Measurements from ENCODE around the gene BPHL.
"Not testable (repeated sequence)": the region's sequence is repeated elsewhere in the genome, so short reads cannot be mapped to it uniquely, and the experiment has no call there.

Gene BPHL

GRCh38 chr6:3195420-3195694, 76.8 kb downstream of the BPHL start:
- Histone ChIP-seq H3K36me3 (ENCODE audit: insufficient read depth, low read length) (no peaks in the 10 kb centered on the region), H3K9ac (ENCODE audit: low read depth, low read length) (no peak overlapping the region), H3K27ac (ENCODE audit: low read length) (no peak overlapping the region), H2AFZ (ENCODE audit: low read depth, low read length) (no peak overlapping the region), H3K4me2 (ENCODE audit: insufficient read depth, low read length) (no peak overlapping the region), H3K9me3 (ENCODE audit: insufficient read depth, low read length, severe bottlenecking) (no peaks in the 10 kb centered on the region), H3K4me3 (ENCODE audit: low read depth in 1 of 2, low read length in 2 of 2) (no peak overlapping the region), H3K27me3 (ENCODE audit: insufficient read depth, low read length, poor library complexity) (no peaks in the 10 kb centered on the region), H3K79me2 (ENCODE audit: insufficient read depth, low read length) (no peaks in the 10 kb centered on the region), H3K4me1 (ENCODE audit: insufficient read depth, low read length) (no peaks in the 10 kb centered on the region), H4K20me1 (ENCODE audit: insufficient read depth, low read length) (no peaks in the 10 kb centered on the region)
- no peak for TF ChIP-seq CTCF (IDR thresholded peaks at IDR 0.05; ENCODE audit: borderline replicate concordance, extremely low read depth, low read length, poor library complexity, severe bottlenecking)
- no peak for TF ChIP-seq EZH2 (IDR thresholded peaks at IDR 0.05; ENCODE audit: borderline replicate concordance, low read depth, low read length, severe bottlenecking)
- ATAC-seq (ENCODE audit: insufficient read depth, low read depth) = no peak
- DNase-seq = no peak

- H3K4me1 ChIP-seq (ENCODE audit: insufficient read depth, low read length) = no peaks in the 10 kb centered on the region
- DNase-seq (no peak), ATAC-seq (ENCODE audit: insufficient read depth, low read depth) (no peak)
- no peaks in the 10 kb centered on the region for H3K79me2 ChIP-seq (ENCODE audit: insufficient read depth, low read length)
- peak; percentile 22 for TF ChIP-seq CTCF (IDR thresholded peaks at IDR 0.05; ENCODE audit: borderline replicate concordance, extremely low read depth, low read length, poor library complexity, severe bottlenecking)
- no peak for TF ChIP-seq EZH2 (IDR thresholded peaks at IDR 0.05; ENCODE audit: borderline replicate concordance, low read depth, low read length, severe bottlenecking)
- H3K36me3 ChIP-seq (ENCODE audit: insufficient read depth, low read length) = no peaks in the 10 kb centered on the region
- H3K27me3 ChIP-seq (ENCODE audit: insufficient read depth, low read length, poor library complexity) = no peaks in the 10 kb centered on the region
- no peak overlapping the region for H3K4me3 ChIP-seq (ENCODE audit: low read depth in 1 of 2, low read length in 2 of 2)
- no peak overlapping the region for H3K4me2 ChIP-seq (ENCODE audit: insufficient read depth, low read length)
- H2AFZ ChIP-seq (ENCODE audit: low read depth, low read length) = no peak overlapping the region
- no peaks in the 10 kb centered on the region for H4K20me1 ChIP-seq (ENCODE audit: insufficient read depth, low read length)
- H3K9ac ChIP-seq (ENCODE audit: low read depth, low read length) = no peak overlapping the region
- H3K9me3 ChIP-seq (ENCODE audit: insufficient read depth, low read length, severe bottlenecking) = no peaks in the 10 kb centered on the region
- H3K27ac ChIP-seq (ENCODE audit: low read length) = no peak overlapping the region
Observed at GRCh38 chr6:3195695-3196497, 77.4 kb downstream of the BPHL start.

DNA sequence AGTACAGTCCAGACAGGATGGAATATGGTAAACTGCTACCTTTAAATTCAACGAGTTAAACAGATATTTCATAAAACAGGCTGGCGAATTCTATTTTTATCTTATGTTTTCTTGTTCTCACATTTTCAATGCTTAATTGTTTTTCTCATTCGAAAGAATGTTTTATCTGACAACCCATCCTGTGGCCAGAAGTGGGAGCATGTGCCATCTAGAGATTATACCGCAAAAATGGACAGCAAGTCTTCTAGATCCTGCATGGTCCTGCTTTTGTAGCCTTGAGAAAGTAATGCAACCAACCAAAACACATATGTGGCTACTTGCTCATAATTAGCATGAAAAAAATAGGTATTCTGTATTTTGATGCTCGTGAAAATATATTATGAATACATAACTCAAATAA, 78.3 kb downstream of the BPHL start:
- Histone ChIP-seq H3K27me3 (ENCODE audit: insufficient read depth, low read length, poor library complexity) (no peaks in the 10 kb centered on the region), H2AFZ (ENCODE audit: low read depth, low read length) (no peak overlapping the region), H3K4me3 (ENCODE audit: low read depth in 1 of 2, low read length in 2 of 2) (no peak overlapping the region), H3K4me1 (ENCODE audit: insufficient read depth, low read length) (no peaks in the 10 kb centered on the region), H3K9ac (ENCODE audit: low read depth, low read length) (no peak overlapping the region), H3K36me3 (ENCODE audit: insufficient read depth, low read length) (no peaks in the 10 kb centered on the region), H3K79me2 (ENCODE audit: insufficient read depth, low read length) (no peaks in the 10 kb centered on the region), H3K4me2 (ENCODE audit: insufficient read depth, low read length) (no peak overlapping the region), H3K9me3 (ENCODE audit: insufficient read depth, low read length, severe bottlenecking) (no peaks in the 10 kb centered on the region), H3K27ac (ENCODE audit: low read length) (no peak overlapping the region), H4K20me1 (ENCODE audit: insufficient read depth, low read length) (no peaks in the 10 kb centered on the region)
- no peak for TF ChIP-seq EZH2 (IDR thresholded peaks at IDR 0.05; ENCODE audit: borderline replicate concordance, low read depth, low read length, severe bottlenecking)
- no peak for TF ChIP-seq CTCF (IDR thresholded peaks at IDR 0.05; ENCODE audit: borderline replicate concordance, extremely low read depth, low read length, poor library complexity, severe bottlenecking)
- no peak for DNase-seq
- ATAC-seq (ENCODE audit: insufficient read depth, low read depth) = no peak

DNA sequence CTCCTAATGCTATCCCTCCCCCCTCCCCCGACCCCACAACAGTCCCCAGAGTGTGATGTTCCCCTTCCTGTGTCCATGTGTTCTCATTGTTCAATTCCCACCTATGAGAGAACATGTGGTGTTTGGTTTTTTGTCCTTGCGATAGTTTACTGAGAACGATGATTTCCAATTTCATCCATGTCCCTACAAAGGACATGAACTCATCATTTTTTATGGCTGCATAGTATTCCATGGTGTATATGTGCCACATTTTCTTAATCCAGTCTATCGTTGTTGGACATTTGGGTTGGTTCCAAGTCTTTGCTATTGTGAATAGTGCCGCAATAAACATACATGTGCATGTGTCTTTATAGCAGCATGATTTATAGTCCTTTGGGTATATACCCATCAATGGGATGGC, 79.2 kb downstream of the BPHL start:
- not testable (repeated sequence) for DNase-seq; H3K9ac ChIP-seq (ENCODE audit: low read depth, low read length); H3K36me3 ChIP-seq (ENCODE audit: insufficient read depth, low read length); H3K4me2 ChIP-seq (ENCODE audit: insufficient read depth, low read length); H3K4me1 ChIP-seq (ENCODE audit: insufficient read depth, low read length); H3K9me3 ChIP-seq (ENCODE audit: insufficient read depth, low read length, severe bottlenecking); ATAC-seq (ENCODE audit: insufficient read depth, low read depth); H3K27ac ChIP-seq (ENCODE audit: low read length); H3K4me3 ChIP-seq (ENCODE audit: low read depth in 1 of 2, low read length in 2 of 2); H4K20me1 ChIP-seq (ENCODE audit: insufficient read depth, low read length); H3K27me3 ChIP-seq (ENCODE audit: insufficient read depth, low read length, poor library complexity); H2AFZ ChIP-seq (ENCODE audit: low read depth, low read length); H3K79me2 ChIP-seq (ENCODE audit: insufficient read depth, low read length)
